HAP-1 (cell line): ENCODE results near the gene SND1.

ENCODE experiments used
- DNase-seq, 2 experiments: peaks; one replicate each; pipeline ENCODE4 v3.0.0-alpha.2; 2016 to 2020; ENCODE audit warnings: low spot score in 2 of 2
- H3K27me3 ChIP-seq: fragments of 250-450 bp; sonication (Bioruptor Pico); 2 replicates; pipeline ENCODE4 v1.5.1; 2020; ENCODE audit warnings: low read depth, mild to moderate bottlenecking, moderate library complexity
- H3K36me3 ChIP-seq: fragments of 250-450 bp; sonication (Bioruptor Pico); replicated peaks from 2 replicates; pipeline ENCODE4 v1.5.1; 2020; ENCODE audit warnings: mild to moderate bottlenecking
- H3K4me1 ChIP-seq: fragments of 250-450 bp; sonication (Bioruptor Pico); 2 replicates; pipeline ENCODE4 v1.5.1; 2020; ENCODE audit warnings: mild to moderate bottlenecking
- H3K4me3 ChIP-seq: fragments of 250-450 bp; sonication (Bioruptor Pico); 2 replicates; pipeline ENCODE4 v1.5.1; 2020; ENCODE audit warnings: mild to moderate bottlenecking, moderate library complexity
- H3K9me3 ChIP-seq: fragments of 250-450 bp; sonication (Bioruptor Pico); 2 replicates; pipeline ENCODE4 v1.5.1; 2020; ENCODE audit warnings: mild to moderate bottlenecking, moderate library complexity
- in situ Hi-C: fragments of 300-500 bp; cut with MboI; formaldehyde crosslinking; loops from 3 replicates; pipeline ENCODE4 v1.14.3; 2020; ENCODE audit warnings: low sequenced_read_pairs, inconsistent platforms, mixed read lengths

The SND1 gene

DNA sequence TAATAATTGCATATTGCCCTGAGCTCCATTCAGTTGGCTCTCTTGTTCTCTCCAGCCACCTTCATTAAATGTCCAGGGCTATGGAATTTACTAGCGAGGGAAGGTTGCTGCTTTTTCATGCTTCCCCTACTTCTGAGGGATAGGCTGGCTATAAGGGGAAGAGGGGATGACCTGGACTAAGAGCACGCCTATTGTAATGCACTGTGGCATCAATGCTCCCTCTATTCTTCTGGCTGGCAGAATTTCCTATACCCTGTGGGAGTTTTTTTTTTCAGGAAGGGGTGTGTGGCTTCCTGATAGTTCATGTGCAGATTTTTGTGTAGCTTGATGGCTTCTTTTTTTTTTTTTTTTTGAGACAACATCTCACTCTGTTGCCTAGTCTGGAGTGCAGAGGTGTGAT lies 155.8 kb downstream of the SND1 start:
- in situ Hi-C loops: no loop called here
- DNase-seq: peak; percentile 19 to 26
- peaks cover 7% of the 10 kb centered on the region; the same call in 1 of the 2 replicates for H3K36me3 ChIP-seq
- H3K9me3 ChIP-seq: no peaks in the 10 kb centered on the region
- peaks cover 20% of the 10 kb centered on the region for H3K4me1 ChIP-seq
- H3K4me3 ChIP-seq: no peak overlapping the region
- H3K27me3 ChIP-seq: no peaks in the 10 kb centered on the region

DNA sequence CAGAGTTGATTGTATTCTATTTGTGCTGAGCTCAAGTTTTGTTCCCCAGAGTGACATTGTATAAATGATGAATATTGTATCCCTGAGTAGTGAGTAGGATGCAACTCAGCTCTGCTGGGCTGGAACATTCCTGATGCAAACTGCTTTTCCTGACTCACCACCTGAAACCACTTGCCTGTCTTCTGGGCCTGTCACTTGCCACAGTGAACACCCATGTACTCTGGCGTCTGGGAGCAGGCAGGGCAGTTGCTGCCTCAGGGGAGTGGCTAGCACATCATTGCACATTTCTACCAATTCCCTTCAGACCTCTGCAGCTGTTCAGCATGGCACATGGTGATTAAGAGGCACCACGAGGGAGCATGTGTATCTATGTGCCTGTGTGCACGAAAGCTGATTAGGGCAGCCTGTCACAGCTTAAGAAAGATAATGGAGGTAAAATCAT lies 157.3 kb downstream of the SND1 start:
- Histone ChIP-seq H3K9me3 (no peaks in the 10 kb centered on the region), H3K36me3 (peaks cover 7% of the 10 kb centered on the region; the same call in 1 of the 2 replicates), H3K27me3 (no peaks in the 10 kb centered on the region), H3K4me1 (peaks cover 23% of the 10 kb centered on the region), H3K4me3 (no peak overlapping the region)
- in situ Hi-C loops: no loop called here
- no peak for DNase-seq

DNA sequence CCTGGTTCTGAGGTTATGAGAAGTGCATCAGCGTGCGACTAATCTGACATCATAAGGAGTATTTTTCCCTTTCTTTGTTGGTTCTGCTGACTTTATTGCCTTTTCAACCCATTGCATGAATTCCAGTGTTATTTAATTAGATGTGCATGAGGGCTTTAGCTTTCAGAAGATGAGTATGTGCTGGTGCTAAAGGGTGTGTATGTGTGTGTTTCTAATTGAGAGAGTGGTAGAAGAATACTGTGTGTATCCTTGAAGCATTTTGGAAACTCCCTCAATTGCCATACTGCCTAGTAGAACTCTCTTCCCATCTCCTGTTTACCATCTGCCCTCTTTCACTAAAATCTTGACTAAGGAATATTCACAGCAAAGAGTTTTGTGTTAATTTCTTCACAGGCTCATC lies 158.1 kb downstream of the SND1 start:
- in situ Hi-C loops: no loop called here
- Histone ChIP-seq H3K4me3 (no peak overlapping the region), H3K9me3 (no peaks in the 10 kb centered on the region), H3K36me3 (peaks cover 7% of the 10 kb centered on the region; the same call in 1 of the 2 replicates), H3K4me1 (peaks cover 23% of the 10 kb centered on the region), H3K27me3 (no peaks in the 10 kb centered on the region)
- DNase-seq: no peak

DNA sequence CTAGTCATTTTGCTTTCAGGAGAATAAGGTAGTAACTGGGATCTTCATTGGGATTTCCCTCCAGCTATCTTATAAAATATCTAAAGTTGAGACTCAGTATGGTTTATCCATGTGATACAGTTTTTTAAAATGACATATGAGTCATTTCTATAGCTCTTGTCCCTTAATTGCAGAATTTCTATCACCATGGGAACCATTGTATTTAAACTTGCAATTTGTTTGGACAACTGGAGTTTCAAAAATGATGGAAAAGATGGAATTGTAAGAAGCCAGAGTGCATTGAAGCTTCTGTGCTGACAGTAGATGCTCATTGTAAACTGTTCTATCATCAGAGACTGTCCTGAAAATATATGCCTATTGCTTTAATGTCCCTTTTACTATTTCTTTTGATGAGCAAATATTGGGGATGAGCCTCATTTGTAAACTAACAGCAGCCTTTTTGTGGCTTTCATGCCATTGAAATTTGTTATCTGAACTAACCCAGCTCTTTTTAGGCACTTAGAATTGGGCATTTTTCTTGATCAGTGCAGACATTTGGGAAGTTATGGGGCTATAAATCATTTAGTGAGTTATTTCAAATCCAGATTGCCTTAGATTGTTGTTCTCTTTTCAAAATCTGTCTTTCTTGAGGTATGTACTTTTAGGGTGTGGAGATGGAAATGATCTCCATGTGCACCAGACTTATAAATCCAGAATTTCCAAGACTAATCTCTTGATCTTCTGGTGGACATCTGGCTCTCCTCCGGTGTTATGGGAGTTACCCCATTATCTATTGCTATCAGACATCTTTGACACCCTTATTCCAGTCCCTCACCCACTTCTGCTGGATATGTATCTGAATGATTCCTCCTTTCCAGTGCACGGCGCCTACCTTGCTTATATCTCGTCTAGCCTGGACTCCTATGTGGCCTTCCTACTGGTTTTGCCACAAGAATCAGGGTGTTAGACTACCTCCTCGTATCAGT lies 159.0 kb downstream of the SND1 start:
- no peak for DNase-seq
- Histone ChIP-seq H3K4me1 (peaks cover 23% of the 10 kb centered on the region), H3K27me3 (no peaks in the 10 kb centered on the region), H3K4me3 (no peak overlapping the region), H3K36me3 (peaks cover 7% of the 10 kb centered on the region; the same call in 1 of the 2 replicates), H3K9me3 (no peaks in the 10 kb centered on the region)
- in situ Hi-C loops: no loop called here

DNA sequence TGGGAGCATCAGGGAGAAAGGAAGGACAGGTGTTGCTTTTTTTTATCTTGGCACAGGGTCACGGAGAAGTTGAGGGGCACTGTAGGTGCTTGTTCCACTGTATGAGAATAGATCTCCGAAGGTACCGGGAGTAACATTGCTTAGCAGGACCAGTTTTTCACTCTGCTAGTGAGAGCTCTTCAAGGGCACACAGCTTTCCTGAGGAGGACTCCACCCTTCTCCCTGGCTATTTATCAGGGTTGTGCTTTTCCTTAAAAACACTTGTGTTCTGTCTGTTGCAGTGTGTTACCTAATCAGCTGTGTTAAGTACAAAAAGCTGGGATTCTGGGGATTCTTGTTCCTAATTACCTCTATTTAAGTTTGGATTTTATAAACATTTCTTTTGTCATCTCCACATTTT lies 160.5 kb downstream of the SND1 start:
- Histone ChIP-seq H3K36me3 (peaks cover 7% of the 10 kb centered on the region; the same call in 1 of the 2 replicates), H3K4me3 (no peak overlapping the region), H3K27me3 (no peaks in the 10 kb centered on the region), H3K9me3 (no peaks in the 10 kb centered on the region), H3K4me1 (peaks cover 19% of the 10 kb centered on the region)
- in situ Hi-C loops: no loop called here
- DNase-seq: peak in 1 of 2 experiments; percentile 11

DNA sequence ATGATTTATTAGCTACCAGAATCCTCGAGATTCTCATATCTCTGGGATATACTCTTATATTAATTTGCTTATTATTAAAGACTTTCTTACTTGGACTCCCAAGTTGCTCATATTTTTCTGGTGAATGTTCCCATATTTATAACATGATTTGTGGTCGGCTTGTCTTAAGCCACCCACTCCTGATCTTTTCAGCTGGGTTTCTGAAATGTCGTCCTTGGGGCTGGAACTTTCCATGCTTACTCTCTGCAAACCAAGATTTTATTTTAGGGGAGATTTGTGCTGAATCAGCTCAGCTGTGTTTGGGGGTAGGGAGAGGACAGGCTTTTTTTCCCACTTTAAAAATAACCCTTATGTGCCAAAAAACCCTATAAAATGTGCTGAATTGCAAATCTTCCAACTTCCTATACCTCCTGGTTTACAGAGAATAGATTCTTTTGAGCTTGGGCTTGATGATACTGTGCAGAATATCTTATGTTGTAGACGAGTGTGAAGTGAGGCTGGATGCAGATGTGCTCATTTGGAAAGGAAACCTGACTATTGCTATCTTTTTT lies 162.1 kb downstream of the SND1 start:
- in situ Hi-C loops: no loop called here
- Histone ChIP-seq H3K4me1 (peaks cover 16% of the 10 kb centered on the region), H3K4me3 (no peak overlapping the region), H3K36me3 (peaks cover 2% of the 10 kb centered on the region; the same call in 1 of the 2 replicates), H3K9me3 (no peaks in the 10 kb centered on the region), H3K27me3 (no peaks in the 10 kb centered on the region)
- no peak for DNase-seq

DNA sequence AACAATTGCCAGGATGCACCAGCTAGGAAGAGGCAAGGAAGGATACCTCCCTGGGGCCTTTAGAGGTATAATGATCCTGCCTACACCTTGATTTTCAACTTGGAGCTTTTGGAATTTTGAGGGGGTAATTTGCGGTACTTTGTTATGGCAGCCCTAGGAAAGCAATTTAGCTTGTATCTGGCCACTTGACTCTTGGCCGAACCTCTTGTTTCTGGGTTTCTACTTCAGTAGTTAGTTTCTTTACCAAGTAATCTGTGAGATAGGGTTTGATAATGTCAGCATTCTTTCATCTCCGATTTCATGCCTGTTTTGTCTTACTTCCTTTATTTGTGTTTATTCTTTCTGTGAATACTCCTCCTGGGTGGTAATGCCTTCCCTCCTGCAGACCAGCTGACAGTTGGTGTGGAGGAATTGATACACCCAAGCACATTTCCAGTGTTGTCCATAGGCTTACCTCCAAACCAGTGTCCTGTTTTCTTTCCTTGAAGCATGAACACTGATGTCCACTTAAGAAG lies 163.7 kb downstream of the SND1 start:
- no peaks in the 10 kb centered on the region for H3K36me3 ChIP-seq
- H3K27me3 ChIP-seq: no peaks in the 10 kb centered on the region
- no peak for DNase-seq
- peaks cover 16% of the 10 kb centered on the region for H3K4me1 ChIP-seq
- H3K9me3 ChIP-seq: no peaks in the 10 kb centered on the region
- H3K4me3 ChIP-seq: no peak overlapping the region
- in situ Hi-C loops: no loop called here

DNA sequence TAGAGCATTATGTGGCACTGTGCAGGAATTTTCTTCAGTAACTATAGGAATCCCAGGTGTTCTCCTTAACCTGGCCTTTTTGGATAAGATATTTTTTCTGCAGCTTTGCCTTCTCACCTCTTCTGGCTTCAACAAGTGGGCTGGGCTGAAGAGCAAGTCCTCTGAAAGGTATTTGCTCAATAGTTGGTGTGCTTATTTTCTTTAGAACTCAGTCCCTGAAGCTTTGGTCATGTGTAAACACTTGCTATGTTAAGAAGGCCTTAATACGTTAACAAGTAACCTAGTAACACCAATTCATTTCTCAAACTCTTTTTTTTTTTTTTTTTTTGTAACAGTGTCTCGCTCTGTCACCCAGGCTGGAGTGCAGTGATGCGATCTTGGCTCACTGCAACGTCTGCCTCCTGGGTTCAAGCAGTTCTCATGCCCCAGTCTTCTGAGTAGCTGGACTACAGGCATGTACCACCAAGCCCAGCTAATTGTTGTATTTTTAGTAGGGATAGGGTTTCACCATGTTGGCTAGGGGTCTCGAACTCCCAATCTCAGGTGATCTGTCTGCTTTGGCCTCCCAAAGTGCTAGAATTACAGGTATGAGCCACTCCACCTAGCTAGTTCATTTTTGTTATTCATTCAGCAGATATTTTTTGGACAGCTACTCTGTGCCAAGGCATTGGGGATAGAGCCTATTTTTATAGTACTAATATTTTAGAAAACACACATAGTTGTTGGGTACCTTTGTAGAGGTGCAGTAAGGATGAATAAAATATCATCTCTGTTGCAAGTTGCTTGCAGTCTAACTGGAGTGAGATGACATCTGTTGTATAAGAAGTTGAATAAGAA lies 164.6 kb downstream of the SND1 start:
- H3K4me1 ChIP-seq: peaks cover 16% of the 10 kb centered on the region
- in situ Hi-C loops: no loop called here

DNA sequence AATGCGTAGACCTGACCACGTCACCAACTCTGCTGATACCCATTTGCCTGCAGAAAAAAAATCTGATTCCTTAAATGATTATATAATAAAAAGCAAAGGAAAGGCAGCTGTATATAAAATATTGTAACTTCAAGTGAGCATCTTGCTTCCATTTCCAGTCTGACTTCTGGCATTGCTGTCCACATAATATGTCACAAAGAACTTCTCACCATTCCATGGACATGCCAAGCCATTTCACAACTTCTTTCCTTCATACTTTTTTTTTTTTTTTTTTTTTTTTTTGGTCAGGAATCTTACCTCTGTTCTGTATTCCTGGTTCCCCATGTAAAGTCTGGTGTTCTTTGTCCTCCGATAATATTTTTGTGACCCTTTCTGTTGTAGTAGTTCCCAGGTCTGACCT lies 165.5 kb downstream of the SND1 start:
- no peaks in the 10 kb centered on the region for H3K27me3 ChIP-seq
- no peaks in the 10 kb centered on the region for H3K36me3 ChIP-seq
- peaks cover 7% of the 10 kb centered on the region for H3K4me1 ChIP-seq
- in situ Hi-C loops: no loop called here
- H3K9me3 ChIP-seq: no peaks in the 10 kb centered on the region
- no peak overlapping the region for H3K4me3 ChIP-seq
- DNase-seq: no peak

More for the DNA sequence above, 164.6 kb downstream of the SND1 start:
- H3K27me3 ChIP-seq: no peaks in the 10 kb centered on the region
- H3K36me3 ChIP-seq: no peaks in the 10 kb centered on the region
- H3K9me3 ChIP-seq: no peaks in the 10 kb centered on the region
- no peak for DNase-seq
- no peak overlapping the region for H3K4me3 ChIP-seq

DNA sequence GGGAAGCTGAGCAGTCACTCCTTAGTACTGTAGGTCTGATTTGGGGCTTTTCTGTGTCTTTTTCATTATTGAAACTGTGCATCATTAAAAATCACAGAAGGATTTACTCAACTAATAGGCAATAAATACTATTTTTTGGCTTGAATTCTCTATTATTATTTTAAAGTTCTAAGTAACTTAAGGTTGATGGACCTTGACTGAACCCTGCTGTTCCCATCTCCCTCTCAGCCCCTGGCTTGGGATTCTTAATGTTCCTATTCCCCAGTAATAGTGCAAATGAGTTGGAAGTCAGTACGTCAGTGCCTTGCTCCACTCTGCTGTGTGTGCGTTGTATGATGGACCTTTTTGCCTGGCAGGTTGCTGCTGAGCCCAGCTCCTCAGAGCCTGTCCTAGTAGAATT lies 166.3 kb downstream of the SND1 start:
- in situ Hi-C loops: no loop called here
- H3K9me3 ChIP-seq: no peaks in the 10 kb centered on the region
- no peak for DNase-seq
- no peaks in the 10 kb centered on the region; the same call in 1 of the 2 replicates for H3K4me1 ChIP-seq
- no peak overlapping the region for H3K4me3 ChIP-seq
- H3K36me3 ChIP-seq: no peaks in the 10 kb centered on the region
- no peaks in the 10 kb centered on the region for H3K27me3 ChIP-seq

DNA sequence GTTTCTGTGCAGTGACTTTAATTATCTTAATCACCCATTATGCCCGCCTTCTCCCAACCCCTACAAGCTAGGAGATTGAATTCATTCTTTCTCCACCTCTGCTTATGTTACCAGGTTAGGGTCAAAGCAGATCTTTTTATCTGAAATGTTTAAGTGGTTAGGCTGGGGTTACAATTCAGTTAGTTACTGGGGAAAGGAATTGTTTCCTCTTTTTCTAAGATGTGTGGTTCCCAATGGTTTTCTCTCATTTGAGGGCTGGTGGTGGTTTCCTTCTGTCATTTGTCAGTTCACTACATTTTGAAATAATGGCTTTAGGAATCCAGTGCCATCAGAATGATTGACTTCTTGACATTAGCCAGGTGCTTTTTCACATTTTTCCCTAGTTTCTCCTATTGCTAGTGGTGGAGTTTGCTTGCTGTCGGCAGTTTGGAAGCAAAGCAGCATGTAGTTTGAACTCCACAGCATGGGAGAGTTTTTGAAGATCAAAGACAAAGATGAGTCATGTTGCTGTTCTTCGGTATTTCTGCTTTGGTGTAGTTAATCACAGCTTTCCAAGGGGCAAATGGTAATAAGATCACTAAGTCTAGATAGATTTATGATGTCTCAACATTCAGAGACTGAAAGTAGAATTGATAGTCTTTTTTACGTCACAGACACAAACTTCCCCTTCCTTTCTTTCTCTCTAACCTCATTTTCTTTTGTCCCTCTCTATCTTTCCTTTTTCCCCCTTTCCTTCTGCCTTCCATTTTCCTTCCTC lies 168.2 kb downstream of the SND1 start:
- in situ Hi-C loops: no loop called here
- DNase-seq: no peak
- Histone ChIP-seq H3K9me3 (no peaks in the 10 kb centered on the region), H3K27me3 (no peaks in the 10 kb centered on the region), H3K4me3 (no peak overlapping the region), H3K4me1 (peaks cover 3% of the 10 kb centered on the region; the same call in 1 of the 2 replicates), H3K36me3 (no peaks in the 10 kb centered on the region)

DNA sequence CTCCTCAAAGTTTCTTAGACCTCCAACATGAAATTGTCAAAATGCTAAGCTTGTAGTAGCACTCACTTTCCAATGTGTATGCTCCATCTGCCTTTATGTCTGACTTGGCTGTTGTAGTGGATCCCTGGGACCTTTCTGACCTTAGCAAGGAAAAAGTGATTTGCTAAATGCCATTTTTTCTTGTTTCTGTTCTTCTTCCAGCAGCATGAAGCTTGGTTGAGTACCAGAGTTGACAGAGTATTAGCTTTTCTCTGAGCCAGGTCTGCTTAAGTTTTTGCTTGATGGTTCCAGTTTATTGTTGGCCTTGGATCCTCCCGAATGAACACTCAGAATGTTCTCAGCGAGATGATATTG lies 168.7 kb downstream of the SND1 start:
- Histone ChIP-seq H3K4me3 (no peak overlapping the region), H3K27me3 (no peaks in the 10 kb centered on the region), H3K36me3 (no peaks in the 10 kb centered on the region), H3K9me3 (no peaks in the 10 kb centered on the region), H3K4me1 (peaks cover 3% of the 10 kb centered on the region; the same call in 1 of the 2 replicates)
- DNase-seq: no peak
- in situ Hi-C loops: no loop called here

DNA sequence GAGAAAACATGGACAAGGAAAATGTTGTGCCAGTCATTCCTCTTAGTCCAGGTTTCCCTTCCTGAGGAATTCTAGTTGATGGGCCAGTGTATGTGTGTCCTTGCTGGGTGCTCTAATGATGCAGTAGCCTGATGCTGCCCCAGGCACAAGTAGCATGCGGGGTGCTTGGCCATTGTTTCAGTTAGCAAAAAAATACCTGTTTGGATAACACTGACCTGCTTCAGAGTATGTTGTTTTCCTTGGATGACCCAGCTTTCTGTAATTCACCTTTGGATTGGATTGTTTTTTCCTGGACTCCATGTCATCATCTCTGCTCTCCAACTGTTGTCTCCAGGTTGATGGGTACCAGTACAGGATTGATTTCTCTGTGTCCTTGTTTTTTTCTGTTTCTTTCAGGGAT lies 169.2 kb downstream of the SND1 start:
- no peaks in the 10 kb centered on the region for H3K27me3 ChIP-seq
- in situ Hi-C loops: no loop called here
- H3K4me3 ChIP-seq: no peak overlapping the region
- no peak for DNase-seq
- no peaks in the 10 kb centered on the region for H3K36me3 ChIP-seq
- H3K4me1 ChIP-seq: peaks cover 3% of the 10 kb centered on the region; the same call in 1 of the 2 replicates
- no peaks in the 10 kb centered on the region for H3K9me3 ChIP-seq
